ENCODE results near the gene IFRD1.

IFRD1 gene

DNA sequence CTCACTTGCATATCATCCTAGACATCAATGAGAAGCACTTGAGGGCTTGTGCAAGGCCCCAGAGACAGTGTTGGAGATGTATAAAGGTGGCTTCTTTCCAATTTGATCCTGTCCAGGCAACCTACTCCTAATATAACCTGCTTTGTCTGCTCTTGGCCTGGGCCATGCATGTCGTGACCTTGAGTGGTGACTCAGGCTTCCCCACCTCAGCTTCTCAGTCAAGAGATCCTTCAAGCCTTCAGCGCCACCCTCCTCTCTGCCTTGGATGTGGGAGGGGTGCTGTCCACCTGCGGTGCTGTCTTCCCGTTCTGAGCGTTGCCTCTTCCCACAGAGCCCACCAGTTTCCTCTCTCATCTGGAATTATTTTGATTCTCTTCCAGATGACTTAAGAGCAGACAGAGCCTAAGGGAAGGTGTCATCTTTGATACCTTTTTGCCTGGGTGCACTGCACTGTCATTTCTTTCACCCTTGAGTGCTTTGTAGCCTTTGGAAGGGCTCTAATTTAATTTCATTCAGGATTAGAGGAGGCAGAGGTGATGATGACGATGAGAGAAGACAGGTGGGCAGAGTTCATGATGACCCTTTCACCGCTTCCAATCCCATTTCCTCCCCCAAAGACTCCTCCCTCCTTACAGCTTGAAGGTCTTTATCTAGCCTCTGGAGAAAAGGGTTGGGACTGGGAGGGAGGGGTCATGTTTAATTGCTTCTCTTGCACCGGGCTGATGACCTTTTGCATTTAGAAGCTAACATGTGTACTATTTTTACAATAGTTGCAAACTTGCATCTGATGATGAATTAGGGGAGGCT lies 37.4 kb downstream of the IFRD1 start:
- DNase-seq (ENCODE audit: low read depth in 2 of 2): no peak

DNA sequence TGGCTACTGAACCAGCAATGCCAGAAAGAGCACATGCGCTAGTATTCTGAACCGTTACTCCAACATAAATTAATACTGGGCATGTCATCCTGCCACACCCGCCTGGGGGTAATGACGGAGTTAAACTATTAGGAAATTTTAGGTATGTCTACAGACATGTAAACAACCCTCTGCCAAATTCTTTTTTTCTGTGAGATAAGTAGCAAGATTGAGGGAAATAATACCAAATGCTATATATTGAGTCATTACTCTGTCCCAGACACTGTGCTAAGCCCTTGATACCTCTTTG lies 37.9 kb downstream of the IFRD1 start:
- no peak for DNase-seq (ENCODE audit: low read depth in 2 of 2)

DNA sequence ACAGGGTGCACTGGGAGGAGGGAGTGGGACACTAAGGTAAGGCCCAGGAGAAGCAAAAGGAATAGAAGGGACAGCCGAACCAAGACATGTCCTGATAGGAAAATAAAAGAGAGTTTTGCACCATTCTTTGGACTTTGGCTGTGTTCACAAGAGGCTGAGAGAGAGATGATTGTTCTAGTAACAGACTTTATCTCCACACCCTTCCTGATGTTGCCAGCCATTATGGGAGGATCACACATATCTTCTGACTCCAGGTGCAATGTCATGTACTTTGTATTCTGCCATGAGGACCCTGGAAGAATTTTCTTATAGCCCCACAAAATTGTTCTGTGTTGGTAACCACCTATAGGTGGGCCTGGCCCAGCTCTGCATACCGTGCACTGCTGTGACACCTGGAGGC lies 41.9 kb downstream of the IFRD1 start:
- no peak for DNase-seq (ENCODE audit: low read depth in 2 of 2)

DNA sequence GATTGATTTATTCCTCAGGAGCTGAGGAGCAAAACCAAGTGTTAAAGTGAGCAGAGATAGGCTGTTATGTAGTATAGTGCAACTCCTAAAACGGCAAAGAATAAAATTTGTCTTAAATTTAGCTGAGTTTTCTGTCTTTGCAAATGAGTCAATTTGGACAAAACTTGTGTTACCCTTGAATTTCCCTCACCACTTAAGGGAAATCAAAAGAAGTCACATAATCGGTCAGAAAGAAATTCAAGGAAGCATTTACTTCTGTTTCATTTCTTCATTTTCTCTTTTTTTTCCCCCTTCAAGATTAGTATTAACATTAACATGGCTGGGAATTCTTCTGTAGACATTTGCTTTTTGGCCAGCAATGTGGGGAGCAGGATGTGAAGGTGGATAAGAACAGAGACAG lies 44.4 kb downstream of the IFRD1 start:
- DNase-seq (ENCODE audit: low read depth in 2 of 2): no peak

DNA sequence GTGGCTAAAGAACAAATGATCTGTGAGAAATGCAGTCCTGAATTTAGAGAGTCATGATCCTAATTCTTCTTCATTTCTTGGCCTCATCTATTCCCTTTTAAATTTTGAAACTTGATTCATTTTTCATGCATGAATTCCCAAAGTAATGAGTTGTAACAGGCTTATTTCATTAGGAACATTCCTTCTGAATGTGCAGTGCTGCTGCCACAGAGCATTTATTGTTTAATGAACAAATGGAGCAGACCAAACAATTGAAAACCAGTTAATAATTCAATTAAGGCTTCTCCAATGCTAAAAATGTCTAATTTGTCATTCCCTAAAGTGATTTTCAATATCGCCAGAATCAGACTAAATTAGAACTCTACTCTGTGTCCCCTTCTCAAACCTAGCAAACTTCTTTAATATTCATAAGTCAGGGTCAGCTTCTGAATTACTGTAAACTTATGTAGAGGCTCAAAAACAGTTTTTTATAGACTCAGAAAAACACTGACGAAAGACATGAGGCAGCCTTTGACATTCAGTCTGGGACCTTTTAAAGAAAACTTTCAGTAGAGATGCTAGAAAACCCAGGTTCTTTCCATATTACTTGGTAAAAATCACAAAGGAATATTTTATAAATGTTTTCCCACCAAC lies 45.0 kb downstream of the IFRD1 start:
- no peak for DNase-seq (ENCODE audit: low read depth in 2 of 2)

DNA sequence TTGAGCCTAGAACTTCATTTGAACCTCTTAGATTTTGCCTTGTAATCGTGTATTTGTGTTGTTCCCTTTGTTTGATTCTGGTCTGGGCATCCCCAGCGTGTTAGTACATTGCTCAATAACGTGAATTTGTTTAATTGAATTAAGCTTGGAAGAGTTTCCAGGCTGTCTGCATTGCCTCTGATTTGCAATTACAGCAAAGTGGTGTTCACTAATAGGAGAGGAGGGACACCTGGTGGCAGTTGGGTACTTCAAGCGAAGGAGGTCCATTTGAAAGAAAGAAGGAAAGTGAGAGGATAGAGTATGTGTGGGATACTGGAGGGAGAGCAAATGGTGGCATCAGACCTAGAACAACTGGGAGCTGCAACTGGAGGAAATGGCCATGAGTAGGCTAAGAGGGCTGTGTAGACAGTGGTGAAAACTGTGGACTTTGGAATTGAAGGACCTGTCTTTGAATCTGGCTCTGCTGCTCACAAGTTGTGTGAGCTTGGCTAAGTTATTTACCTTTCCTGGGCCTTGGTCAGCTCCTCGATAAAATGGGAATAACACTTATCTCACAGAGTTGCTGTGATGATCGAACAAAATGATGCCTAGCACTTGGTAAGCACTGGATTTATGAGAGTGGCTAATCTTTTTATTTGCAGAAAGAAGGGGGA lies 45.7 kb downstream of the IFRD1 start:
- peak; percentile 6 to 29 for DNase-seq (ENCODE audit: low read depth in 2 of 2)

DNA sequence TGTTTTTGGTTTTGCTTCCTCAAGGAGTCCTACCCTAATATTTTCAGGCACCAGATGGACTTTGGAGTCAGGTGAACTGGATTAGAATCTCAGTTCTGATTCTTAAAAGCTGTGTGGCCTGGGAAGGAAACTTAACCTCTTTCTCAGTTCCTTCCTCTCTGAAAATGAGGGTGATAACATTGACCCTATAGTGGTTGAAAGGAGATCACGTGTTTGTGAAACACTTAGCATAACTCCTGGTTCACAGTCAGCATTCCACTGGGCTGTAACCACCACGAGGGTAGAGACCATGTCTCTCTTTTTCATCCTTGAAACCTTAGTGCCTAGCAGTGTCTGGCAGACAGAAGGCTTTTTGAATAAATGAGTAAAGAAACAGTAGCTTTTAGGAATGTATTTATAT lies 47.2 kb downstream of the IFRD1 start:
- DNase-seq (ENCODE audit: low read depth in 2 of 2): no peak

DNA sequence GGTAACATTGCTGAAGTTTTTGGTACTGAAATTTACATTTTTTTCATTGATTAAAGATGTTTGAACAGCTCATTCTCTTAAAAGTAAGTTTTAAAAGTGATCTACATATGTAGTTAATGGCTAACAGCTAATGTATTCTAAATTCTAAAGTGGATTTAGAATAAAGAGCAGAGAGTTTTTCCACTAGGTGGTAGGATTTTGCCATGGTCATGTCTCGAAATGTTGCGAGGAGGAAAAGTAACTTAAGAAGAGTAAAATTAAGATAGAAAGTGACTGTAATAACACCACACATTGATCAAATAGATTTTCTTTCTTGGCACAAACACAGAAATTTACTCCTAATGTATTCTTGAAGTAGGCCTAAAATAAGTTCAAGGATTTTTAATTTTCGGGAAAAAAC lies 50.4 kb downstream of the IFRD1 start:
- DNase-seq (ENCODE audit: low read depth in 2 of 2): no peak

DNA sequence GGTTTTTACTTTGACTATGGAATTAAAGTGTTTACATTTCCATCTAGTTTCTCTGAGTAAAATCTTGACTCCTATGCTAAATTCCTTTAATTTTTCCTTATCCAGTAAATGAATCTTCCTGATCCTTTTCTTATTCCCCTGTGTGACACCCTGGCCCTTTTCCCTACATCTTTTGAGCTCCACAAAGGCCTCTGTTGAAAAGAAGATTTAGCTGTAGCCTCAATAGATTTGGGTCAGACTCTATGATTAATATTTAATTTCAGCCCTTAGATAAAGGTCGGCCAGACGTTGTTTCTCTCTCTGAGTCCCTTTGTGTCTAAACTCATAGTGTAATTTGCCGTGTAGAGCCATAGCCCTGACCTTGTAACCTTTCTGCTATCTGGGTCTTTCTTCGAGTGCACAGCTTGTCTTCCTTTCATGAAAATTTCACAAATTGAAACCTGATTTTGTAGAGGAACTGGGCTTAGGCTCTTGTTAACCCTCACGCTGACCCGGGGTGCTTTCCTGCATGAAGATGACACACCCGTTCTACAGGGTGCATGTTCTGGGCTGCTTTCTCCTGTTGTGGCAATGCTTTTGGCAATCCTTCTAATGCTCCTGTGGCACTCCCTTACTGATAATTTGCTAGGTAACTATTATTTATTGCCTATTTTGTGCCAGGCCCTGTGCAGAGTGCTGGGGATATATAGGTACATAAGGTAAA lies 51.7 kb downstream of the IFRD1 start:
- no peak for DNase-seq (ENCODE audit: low read depth in 2 of 2)

DNA sequence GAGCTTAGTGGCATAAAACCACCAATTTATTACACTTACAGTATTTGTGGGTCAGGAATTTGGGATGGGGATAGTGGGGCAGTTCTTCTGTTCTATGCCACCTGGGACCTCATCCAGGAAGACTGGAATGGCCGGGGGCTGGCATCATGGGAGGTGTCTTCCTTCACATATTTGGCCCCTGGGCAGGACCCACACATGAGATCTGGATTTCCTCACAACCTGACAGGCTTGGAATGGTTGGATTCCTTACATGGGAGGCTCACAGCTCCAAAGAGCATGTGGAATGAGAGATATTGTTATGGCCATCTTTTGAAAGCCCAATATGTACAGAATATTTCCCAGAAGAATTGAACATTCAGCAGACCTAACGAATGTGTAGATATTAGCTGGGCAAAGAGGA lies 52.4 kb downstream of the IFRD1 start:
- no peak for DNase-seq (ENCODE audit: low read depth in 2 of 2)

DNA sequence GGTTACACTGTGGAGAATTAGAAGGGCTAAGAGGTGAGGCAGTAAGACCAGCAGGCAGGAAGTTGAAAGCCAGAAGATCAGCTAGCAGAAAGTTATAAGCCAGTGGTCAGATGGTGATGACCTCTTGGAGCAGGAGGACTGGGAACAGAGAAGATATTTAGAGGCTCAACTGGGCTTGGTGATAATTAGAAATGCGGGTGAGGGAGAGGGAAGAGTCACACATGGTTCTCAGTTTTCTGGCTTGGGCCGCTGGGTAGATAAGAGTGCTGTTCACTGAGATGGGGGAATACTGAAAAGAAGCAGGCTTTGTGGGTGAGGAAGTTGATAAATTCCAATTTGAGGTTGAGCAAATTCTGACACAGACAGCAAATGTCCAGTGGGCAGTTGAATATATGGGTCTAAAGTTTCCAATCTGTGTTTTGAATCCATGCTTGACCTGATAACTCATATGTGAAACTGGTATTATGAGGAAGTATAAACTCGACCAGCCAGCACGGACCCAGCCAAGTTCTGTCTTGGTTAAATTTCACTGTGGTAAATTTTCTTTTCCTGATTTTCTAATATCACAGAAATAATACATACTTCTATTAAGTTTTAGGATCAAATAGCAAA lies 53.2 kb downstream of the IFRD1 start:
- no peak for DNase-seq (ENCODE audit: low read depth in 2 of 2)

DNA sequence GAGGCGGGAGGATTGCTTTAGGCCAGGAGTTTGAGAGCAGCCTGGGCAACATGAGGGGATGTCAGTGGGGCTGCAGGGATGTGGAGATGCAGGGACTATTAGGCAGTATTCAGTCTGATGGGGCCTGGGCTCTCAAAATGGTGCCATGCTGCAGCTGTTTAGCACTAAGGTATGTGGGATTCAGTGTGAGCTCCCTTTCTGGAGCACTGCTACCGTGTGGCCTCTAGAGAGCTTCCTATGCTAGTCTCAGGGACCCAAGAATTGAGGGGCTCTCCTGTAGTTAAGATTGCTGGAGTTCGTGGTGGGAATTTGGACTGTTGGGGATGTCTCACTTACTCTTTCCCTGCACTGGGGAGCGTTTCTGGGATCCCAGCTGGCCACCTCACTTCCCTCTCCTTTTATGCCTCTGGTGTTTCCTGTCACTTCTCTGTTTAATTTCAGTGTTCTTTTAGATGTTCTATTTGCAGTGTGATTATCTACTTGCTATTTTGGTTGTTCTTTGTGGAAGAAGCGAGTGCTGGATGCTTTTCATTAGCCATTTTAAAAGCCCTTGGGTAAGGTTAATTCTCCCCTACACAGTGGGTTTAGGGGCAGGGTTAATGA lies 53.9 kb downstream of the IFRD1 start:
- no peak for DNase-seq (ENCODE audit: low read depth in 2 of 2)

DNA sequence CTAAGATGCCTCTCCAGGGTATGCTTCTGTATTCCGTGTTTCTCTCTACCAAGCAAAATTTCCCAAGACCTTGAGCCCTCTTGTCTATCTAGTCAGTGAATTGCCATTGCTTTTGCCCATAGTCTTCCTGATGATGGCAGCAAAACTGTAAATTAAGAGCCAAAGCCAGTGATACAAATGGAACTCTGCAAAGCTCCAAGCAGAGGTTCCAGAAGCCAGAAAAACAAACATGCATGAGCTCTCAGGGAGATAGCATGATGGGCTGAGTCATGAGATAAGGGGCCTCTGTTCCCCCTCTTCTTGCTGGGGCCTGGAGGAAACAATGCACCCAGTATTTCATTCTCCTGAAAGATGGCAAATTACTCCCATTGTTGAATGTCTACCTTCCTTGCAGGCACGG lies 55.2 kb downstream of the IFRD1 start:
- no peak for DNase-seq (ENCODE audit: low read depth in 2 of 2)

DNA sequence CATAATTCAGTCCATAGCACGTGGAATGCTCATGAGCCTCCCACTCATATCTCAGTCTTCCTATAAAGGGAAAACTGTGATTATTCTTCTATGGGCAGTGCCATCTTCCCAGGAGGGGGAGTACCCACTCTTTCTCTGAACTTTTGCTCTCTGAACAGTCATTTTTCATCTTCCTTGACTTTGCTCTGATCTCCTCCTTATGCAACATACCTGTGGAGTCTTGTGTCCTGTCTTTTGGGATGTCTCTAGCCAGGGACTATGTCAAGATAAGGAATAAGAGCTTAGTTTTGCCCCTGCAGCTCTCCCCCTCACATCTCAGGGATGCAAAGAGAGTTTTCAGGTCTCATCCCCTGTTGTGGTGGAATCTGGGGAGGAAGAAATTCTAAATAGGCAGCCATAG lies 58.1 kb downstream of the IFRD1 start:
- no peak for DNase-seq (ENCODE audit: low read depth in 2 of 2)

DNA sequence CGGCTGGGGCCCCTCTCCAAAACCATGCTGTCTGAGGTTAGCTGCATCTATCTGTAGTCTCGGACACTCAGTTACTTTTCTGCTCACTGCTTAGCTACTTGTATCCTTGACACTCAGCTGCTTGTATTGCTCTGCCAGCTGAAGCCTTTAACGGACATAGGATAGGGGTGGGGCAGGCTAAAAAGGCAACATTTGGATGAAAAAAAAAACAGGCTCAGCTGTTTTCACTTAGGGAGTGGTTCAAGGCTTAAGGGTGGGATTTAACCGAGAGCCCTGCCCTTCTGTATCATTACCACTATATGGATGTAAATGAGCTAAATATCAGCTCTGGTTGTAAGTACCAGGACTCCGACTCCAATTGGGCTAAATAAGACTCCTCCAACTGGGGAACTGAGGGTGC lies 59.1 kb downstream of the IFRD1 start:
- DNase-seq (ENCODE audit: low read depth in 2 of 2): no peak

DNA sequence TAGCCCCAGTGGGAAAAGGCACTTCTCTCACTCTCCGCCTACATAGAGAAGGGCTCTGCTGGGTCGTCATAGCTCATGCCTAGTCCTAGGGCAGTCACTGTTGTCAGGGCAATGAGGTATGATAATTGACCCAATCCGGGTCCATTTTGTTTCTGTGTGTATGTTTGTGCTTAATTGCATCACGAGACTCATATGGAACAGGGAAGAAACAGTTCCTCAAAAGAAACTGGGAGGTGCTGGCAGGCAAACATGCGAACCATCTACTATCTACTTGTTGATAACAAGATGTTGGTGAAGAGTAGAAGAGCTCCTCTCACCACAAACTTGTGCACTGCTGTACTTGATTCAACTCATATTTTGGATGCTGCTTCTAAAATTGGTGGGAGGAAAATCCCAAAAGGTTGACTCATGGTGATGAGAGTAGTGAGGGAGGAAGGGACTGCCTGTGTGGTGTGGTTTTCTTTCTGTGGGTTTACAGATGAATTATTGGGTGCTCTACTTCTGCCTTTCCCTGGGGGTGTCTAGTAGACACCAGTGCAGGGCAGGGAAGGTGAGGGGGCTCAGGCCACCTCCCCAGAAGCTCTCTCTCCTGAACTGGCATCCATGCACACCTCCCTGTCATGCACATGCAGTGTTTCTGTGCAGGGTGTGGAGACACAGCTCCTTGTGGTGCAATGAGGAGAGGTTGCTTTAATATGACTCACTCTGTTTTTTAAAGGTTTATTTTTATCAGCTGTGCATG lies 59.9 kb downstream of the IFRD1 start:
- no peak for DNase-seq (ENCODE audit: low read depth in 2 of 2)

DNA sequence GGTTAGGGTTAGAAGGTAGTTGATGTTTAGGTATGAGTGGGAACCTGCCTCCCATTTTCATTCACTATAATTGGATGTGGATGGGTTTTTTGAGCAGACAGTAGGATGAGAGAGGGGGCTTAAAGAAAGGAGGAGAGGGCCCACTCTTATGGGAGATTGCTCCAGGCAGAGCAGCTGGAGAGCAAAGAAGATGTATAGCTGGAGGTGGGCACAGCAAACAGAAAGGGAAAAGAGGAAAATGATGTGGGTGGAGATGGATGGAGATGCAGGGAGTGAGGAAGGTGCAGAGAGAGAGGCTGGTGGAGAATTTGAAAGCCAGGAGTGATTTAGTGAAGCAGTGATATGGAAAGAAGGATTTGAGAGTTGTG lies 60.5 kb downstream of the IFRD1 start:
- no peak for DNase-seq (ENCODE audit: low read depth in 2 of 2)

DNA sequence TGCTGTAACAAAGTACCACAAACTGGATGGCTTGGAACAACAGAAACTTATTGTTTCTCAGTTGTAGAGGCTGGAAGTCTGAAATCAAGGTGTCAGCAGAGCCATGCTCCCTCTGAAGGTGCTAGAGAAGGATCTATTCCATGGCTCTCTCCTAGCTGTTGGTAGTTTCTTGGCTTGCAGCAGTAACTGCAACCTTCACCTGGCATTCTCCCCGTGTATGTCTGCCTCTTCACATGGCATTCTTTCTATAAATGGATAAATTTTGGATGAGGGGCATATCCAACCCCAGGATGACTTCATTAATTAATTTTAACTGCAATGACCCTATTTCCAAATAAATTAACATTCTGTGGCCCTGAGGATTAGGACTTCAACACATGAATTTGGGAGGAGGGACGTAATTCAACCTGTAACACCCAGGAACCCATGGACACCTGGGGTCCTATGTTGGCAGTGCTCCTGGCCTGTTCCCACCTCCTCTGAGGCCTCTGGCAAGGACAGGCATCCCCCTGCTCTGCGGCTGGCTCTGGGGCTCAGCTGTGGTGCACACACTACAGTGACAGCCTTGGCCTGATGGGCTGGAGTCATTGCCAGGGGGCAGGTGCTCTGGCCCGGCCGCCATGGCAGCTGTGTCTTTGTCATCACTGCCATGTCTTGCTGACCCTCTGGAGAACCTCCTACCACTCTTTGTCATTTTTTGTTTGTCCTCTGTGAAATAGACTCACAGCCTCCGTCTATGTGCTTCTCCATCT lies 61.4 kb downstream of the IFRD1 start:
- DNase-seq (ENCODE audit: low read depth in 2 of 2): no peak

DNA sequence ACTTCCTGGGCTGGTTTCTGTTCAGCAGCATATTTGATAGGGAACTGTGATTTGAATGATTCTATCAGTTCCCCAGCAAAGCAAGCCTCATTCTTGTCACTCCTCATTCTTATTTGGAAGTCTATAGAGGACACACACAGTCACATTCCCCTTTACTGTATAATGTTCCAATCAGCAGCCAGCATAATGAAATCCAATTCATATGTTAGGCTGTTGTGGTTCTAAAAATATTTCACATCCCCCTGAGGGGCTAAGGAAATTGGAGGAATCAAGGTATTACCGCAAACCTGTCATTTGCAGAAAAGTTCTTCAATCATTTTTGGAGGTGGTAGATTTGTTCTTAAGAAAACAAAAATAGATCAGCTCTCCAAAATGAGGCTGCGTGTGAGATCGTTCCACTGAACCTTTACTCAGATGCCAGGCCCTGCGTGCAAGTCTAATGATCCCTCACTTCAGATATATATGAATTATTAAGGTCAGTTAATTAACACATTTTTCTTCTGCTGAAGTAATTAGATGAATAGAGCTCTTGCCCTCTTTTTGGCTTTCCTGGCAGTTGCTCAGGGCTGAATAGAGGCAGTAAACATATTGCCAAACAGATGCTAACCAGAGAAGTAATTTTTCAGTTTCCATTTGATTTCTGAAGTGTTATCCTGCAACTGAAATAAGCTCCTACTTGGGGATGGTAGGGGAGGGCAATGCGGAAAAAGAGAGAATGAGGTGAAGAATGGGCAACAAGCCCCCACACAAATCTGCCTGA lies 62.4 kb downstream of the IFRD1 start:
- DNase-seq (ENCODE audit: low read depth in 2 of 2): no peak

DNA sequence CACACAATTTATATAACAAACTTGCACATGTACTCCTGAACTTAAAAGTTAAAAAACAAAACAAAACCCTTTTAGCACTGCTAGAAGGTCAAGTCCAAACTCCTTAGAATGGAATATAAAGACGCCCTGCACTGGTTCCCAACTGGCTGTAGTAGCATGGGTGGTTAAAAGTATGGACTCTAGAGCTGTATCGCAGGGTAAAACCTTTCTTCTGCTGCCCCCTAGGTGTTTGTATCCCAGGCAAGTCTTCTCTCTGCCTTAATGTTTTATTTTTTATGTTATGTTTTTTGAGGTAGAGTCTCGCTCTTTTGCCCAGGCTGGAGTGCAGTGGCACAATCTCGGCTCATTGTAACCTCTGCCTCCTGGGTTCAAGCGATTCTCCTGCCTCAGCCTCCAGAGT lies 65.7 kb downstream of the IFRD1 start:
- DNase-seq (ENCODE audit: low read depth in 2 of 2): no peak
